Neural progenitor cell (in vitro differentiated cells): ENCODE results near the gene SAMD4A.

ENCODE experiments used
- EZH2 ChIP-seq: fragments of 200-600 bp; sonication (generic); IDR thresholded peaks from 2 replicates; pipeline ENCODE4 v1.6.1; 2017; ENCODE audit warnings: antibody characterized with exemption, mild to moderate bottlenecking, moderate library complexity
- EZH2phosphoT487 ChIP-seq: fragments of 200-600 bp; sonication (generic); IDR thresholded peaks from 2 replicates; pipeline ENCODE4 v1.6.1; 2017; ENCODE audit warnings: antibody characterized with exemption
- TF ChIP-seq, protein P1 (sequence below): fragments of 200-600 bp; sonication (generic); IDR thresholded peaks from 2 replicates; pipeline ENCODE4 v1.5.1; 2017; ENCODE audit warnings: antibody characterized with exemption, mild to moderate bottlenecking

DNA sequence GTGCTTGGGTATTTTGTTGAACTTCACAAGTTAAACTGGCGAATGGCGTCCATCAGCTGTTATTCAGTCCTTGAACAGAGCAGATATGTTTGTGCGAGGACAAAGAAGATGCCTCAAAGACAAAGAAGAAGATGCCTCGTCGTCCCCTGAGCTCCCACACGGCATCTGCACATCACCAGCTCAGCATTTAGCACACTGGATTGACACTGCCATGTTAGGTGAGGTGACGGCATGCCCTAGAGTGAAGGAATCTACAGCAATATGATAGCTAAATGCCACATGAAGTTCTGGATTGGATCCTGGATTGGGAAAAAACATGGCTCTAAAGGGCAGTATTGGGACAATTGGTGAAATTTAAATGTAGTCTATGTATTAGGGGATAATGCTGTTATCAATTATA is 15.4 kb downstream of the SAMD4A start:
- TF ChIP-seq, protein P1, sequence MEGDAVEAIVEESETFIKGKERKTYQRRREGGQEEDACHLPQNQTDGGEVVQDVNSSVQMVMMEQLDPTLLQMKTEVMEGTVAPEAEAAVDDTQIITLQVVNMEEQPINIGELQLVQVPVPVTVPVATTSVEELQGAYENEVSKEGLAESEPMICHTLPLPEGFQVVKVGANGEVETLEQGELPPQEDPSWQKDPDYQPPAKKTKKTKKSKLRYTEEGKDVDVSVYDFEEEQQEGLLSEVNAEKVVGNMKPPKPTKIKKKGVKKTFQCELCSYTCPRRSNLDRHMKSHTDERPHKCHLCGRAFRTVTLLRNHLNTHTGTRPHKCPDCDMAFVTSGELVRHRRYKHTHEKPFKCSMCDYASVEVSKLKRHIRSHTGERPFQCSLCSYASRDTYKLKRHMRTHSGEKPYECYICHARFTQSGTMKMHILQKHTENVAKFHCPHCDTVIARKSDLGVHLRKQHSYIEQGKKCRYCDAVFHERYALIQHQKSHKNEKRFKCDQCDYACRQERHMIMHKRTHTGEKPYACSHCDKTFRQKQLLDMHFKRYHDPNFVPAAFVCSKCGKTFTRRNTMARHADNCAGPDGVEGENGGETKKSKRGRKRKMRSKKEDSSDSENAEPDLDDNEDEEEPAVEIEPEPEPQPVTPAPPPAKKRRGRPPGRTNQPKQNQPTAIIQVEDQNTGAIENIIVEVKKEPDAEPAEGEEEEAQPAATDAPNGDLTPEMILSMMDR: no peak
- TF ChIP-seq EZH2phosphoT487 (no peak), EZH2 (no peak)
